Gastroesophageal sphincter (tissue), 4 donors: ENCODE data around the gene TCF7L2. TPM values are rescaled to one million over a fixed set of nuclear protein-coding genes. Genes with fewer than 3 reads are reported as not detected.

Experiments
- ATAC-seq: fragments of 150-250 bp; one replicate; pipeline ENCODE4 v1.9.1; 2016; ENCODE audit warnings: mild to moderate bottlenecking, moderate library complexity
- H3K27ac ChIP-seq, 4 donors: fragments of 200-600 bp; sonication (generic) in 3 of 4; 1 replicate in 3 of 4; 2 replicates in 1 of 4; pipeline ENCODE4 v1.5.1; 2016 to 2019
- H3K27me3 ChIP-seq: fragments of 200-600 bp; sonication (generic); one replicate; pipeline ENCODE4 v1.5.1; 2019
- H3K36me3 ChIP-seq, 2 donors: fragments of 200-600 bp; sonication (generic); one replicate each; pipeline ENCODE4 v1.5.1; 2019; ENCODE audit warnings: control low read depth in 1 of 2
- H3K4me1 ChIP-seq, 3 donors: fragments of 200-600 bp; sonication (generic); 1 replicate in 2 of 3; 2 replicates in 1 of 3; pipeline ENCODE4 v1.5.1; 2016 to 2019; ENCODE audit warnings: control low read depth in 2 of 3
- H3K4me3 ChIP-seq, 2 donors: fragments of 200-600 bp; sonication (generic); one replicate each; pipeline ENCODE4 v1.5.1; 2019; ENCODE audit warnings: mild to moderate bottlenecking in 1 of 2, moderate library complexity in 1 of 2
- H3K9me3 ChIP-seq, 3 donors: fragments of 200-600 bp; sonication (generic); one replicate each; pipeline ENCODE4 v1.5.1; 2017 to 2019; ENCODE audit warnings: control low read depth in 2 of 3
- EP300 ChIP-seq: sonication (generic); formaldehyde crosslinking; IDR thresholded peaks from one replicate; pipeline ENCODE4 v1.6.1; 2017; ENCODE audit warnings: antibody characterized with exemption, mild to moderate bottlenecking
- POLR2A ChIP-seq, 2 donors: fragments of 450-650 bp; IDR thresholded peaks; one replicate each; pipeline ENCODE4 v1.6.1; 2017; ENCODE audit warnings: antibody characterized with exemption in 2 of 2, mild to moderate bottlenecking in 2 of 2, moderate library complexity in 1 of 2
- POLR2AphosphoS5 ChIP-seq: sonication (generic); formaldehyde crosslinking; IDR thresholded peaks from one replicate; pipeline ENCODE4 v1.6.1; 2017; ENCODE audit warnings: antibody characterized with exemption
- WGBS, 2 donors: methylation state at CpG; one replicate each; pipeline ENCODE4 v1.1.5; 2018; ENCODE audit warnings: low coverage in 1 of 2; 5-methylcytosine and 5-hydroxymethylcytosine counted together
- total RNA-seq, 4 donors: library from RNA; depleted of rRNA; stranded (reverse); fragments of >200 nt; gene quantifications; one replicate each; pipeline ENCODE4 v1.1.0, GENCODE V29; 2016
- TF ChIP-seq, protein P1 (sequence below), 4 experiments: fragments of 200-600 bp in 2 of 4; fragments of 450-650 bp in 2 of 4; sonication (generic) in 1 of 4; IDR thresholded peaks; one replicate each; pipeline ENCODE4 v1.5.1; 2017 to 2019; ENCODE audit warnings: antibody characterized with exemption in 4 of 4, mild to moderate bottlenecking in 2 of 4, moderate library complexity in 2 of 4

TCF7L2 gene
- total RNA-seq, 4 donors from 2014 or later = 12.6 to 22.4 (median 20.2) TPM

DNA sequence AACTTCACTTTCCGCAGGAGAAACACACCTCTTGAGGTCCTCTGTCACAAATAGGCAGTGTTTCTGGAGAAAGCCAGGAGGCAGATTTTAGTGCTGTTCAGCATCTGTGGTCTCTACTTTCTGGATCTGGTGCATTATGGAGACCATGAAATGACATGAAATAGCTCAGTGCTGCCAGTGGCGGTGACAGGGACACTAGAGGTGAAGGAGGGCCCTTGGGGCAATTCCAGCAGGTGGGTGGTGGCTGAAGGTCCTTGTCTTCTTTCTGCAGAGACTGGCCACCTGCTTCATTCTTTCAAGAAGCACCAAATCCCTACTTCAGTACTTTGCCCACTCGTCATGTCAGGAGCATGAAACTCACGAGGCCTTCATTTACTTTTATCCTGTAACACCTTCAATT is 135.7 kb downstream of the TCF7L2 start:
- H3K9me3 ChIP-seq = no peaks in the 10 kb centered on the region
- peaks cover 0 to 8% of the 10 kb centered on the region in 2 donors for H3K36me3 ChIP-seq
- ATAC-seq = no peak
- 93 to 100% methylated on average over 3 to 4 of the region's 4 CpGs for WGBS, 2 donors
- TF ChIP-seq POLR2A (IDR thresholded peaks at IDR 0.05) = no peak
- H3K4me3 ChIP-seq = no peak overlapping the region
- H3K27ac ChIP-seq = no peak overlapping the region
- H3K27me3 ChIP-seq = no peaks in the 10 kb centered on the region
- H3K4me1 ChIP-seq = peaks cover 7 to 32% (median 11%) of the 10 kb centered on the region in 3 donors

DNA sequence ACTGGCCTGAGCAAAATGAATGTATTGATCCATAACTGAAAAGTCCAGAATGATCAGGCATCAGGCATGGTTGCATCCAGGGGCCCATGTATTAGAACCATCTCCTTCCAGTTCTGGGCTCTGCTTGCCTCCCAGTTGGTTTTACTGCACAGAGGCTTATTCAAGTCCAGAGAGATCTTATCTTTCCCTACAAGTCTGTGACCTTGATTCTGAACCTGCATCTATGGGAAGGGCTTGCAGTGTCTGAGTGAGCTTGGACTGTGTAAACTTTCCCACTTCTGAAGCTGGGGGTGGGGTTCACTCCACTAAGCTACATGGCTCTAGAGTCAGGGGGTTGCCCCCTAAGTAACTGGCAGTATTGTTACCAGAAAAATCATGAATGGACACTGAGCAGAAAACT is 136.2 kb downstream of the TCF7L2 start:
- no peak overlapping the region for H3K27ac ChIP-seq
- TF ChIP-seq, protein P1, sequence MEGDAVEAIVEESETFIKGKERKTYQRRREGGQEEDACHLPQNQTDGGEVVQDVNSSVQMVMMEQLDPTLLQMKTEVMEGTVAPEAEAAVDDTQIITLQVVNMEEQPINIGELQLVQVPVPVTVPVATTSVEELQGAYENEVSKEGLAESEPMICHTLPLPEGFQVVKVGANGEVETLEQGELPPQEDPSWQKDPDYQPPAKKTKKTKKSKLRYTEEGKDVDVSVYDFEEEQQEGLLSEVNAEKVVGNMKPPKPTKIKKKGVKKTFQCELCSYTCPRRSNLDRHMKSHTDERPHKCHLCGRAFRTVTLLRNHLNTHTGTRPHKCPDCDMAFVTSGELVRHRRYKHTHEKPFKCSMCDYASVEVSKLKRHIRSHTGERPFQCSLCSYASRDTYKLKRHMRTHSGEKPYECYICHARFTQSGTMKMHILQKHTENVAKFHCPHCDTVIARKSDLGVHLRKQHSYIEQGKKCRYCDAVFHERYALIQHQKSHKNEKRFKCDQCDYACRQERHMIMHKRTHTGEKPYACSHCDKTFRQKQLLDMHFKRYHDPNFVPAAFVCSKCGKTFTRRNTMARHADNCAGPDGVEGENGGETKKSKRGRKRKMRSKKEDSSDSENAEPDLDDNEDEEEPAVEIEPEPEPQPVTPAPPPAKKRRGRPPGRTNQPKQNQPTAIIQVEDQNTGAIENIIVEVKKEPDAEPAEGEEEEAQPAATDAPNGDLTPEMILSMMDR (IDR thresholded peaks at IDR 0.05) = no peak
- TF ChIP-seq EP300 (no peak), POLR2AphosphoS5 (no peak), POLR2A (IDR thresholded peaks at IDR 0.05) (no peak)
- ATAC-seq = no peak
- no peaks in the 10 kb centered on the region for H3K27me3 ChIP-seq
- H3K4me3 ChIP-seq = no peak overlapping the region
- peaks cover 0 to 10% of the 10 kb centered on the region in 2 donors for H3K36me3 ChIP-seq
- H3K4me1 ChIP-seq = peaks cover 7 to 32% (median 11%) of the 10 kb centered on the region in 3 donors
- H3K9me3 ChIP-seq = no peaks in the 10 kb centered on the region

DNA sequence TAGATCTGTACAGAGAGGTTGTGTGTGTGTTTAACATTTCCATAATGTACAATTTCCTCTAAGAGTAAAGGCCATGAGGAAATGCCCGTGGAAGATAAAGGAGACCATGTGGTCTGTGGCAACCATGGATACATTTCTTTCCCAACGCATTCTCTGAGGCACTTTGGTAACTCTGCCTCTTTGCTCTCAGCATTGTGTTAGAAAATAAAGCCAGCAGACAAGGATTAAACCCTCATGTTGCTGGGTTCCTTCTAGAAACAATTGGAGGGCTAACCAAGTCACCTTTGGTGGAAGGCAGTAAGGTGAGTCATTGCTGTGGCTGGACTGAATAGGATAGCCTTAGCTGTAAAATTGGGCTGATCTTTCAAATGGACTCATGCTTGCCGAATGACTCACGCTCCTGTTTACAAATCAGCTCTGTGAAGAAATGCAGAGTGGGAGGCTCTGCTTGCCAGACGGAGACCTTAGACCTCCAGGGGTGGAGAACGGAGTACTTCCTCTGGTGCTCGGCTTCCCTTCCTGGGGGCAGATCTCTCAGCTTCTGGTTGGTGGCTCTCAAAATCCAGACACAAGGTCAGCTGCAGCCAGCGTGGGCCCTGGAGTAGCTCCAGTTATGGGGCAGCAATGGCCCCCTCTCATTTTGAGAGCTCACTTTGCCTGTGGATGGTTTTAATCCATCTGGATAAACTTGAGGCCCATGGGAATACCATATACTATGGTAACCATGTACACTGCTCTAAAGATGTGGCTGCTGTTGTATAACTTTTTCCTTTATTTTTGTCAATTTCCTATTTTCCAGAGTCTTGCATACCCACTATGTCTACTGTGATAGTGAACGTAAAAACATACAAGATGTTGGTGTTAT is 137.3 kb downstream of the TCF7L2 start:
- TF ChIP-seq, protein P1 (IDR thresholded peaks at IDR 0.05) = no peak
- TF ChIP-seq POLR2A (IDR thresholded peaks at IDR 0.05) (no peak), POLR2AphosphoS5 (peak; percentile 92), EP300 (no peak)
- H3K27ac ChIP-seq = peak overlapping the region in 3 of 4 donors; percentile 29 to 56 (median 48)
- H3K4me1 ChIP-seq = peaks cover 7 to 36% (median 11%) of the 10 kb centered on the region in 3 donors
- no peaks in the 10 kb centered on the region for H3K27me3 ChIP-seq
- 31 to 47% methylated on average over 4 to 5 of the region's 9 CpGs for WGBS, 2 donors
- peaks cover 0 to 14% of the 10 kb centered on the region in 2 donors for H3K36me3 ChIP-seq
- H3K9me3 ChIP-seq = no peaks in the 10 kb centered on the region
- H3K4me3 ChIP-seq = no peak overlapping the region
- ATAC-seq = peak; percentile 94

DNA sequence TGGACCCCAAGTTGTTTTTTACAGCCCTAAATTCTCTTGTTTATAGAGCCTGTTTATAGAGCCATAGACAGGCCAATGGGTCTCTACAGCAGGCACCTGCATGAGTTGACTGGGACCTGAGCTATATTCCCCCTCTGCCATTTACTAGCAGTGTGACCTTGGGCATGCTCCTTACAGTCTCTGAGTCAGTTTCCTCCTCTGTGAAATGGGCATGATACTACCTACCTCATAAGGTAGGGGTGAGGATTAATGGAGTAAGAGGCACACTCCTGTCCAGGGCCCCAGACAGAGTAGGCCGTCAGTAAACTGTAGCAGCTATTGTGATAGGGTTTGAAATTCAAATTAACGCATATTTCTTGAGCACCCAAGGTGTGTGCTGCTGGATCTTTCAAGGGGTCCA is 138.1 kb downstream of the TCF7L2 start:
- TF ChIP-seq, protein P1 (IDR thresholded peaks at IDR 0.05) = no peak
- TF ChIP-seq EP300 = no peak
- no peak for TF ChIP-seq POLR2AphosphoS5
- TF ChIP-seq POLR2A (IDR thresholded peaks at IDR 0.05) = no peak
- Histone ChIP-seq H3K27me3 (no peaks in the 10 kb centered on the region), H3K36me3 (peaks cover 0 to 14% of the 10 kb centered on the region in 2 donors), H3K9me3 (no peaks in the 10 kb centered on the region), H3K27ac (no peak overlapping the region), H3K4me3 (no peak overlapping the region), H3K4me1 (peaks cover 7 to 44% (median 11%) of the 10 kb centered on the region in 3 donors)
- 100% methylated on average over 2 of the region's 2 CpGs; no CpG with 5 or more reads in 1 of the 2 donors for WGBS, 2 donors
- no peak for ATAC-seq

DNA sequence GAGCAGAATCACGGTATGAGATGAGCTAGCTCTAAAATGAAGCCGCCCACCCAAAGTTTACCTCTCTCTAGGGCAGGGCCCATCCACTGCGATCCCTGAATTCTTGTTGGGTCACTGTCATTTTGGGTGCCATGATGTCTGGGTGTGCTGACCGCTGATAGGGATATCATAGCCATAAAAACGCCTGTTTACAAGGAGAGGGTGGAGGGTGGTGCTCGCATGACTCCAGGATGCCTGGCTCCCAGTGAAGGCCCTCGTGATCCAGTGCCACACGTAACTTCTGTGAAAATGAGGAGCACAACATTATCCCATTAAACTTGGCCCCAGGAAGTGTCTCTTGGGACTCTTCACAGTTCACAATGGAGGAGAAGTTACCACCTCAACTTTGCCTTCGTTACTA is 139.5 kb downstream of the TCF7L2 start:
- 89 to 90% methylated on average over 3 to 9 of the region's 9 CpGs for WGBS, 2 donors
- no peaks in the 10 kb centered on the region for H3K9me3 ChIP-seq
- H3K27ac ChIP-seq = no peak overlapping the region
- H3K36me3 ChIP-seq = peaks cover 0 to 14% of the 10 kb centered on the region in 2 donors
- no peaks in the 10 kb centered on the region for H3K27me3 ChIP-seq
- no peak overlapping the region for H3K4me3 ChIP-seq
- no peak for ATAC-seq
- no peak for TF ChIP-seq POLR2A (IDR thresholded peaks at IDR 0.05)
- TF ChIP-seq, protein P1 (IDR thresholded peaks at IDR 0.05) = no peak
- TF ChIP-seq POLR2AphosphoS5 = no peak
- TF ChIP-seq EP300 = no peak
- H3K4me1 ChIP-seq = peaks cover 7 to 49% (median 11%) of the 10 kb centered on the region in 3 donors
